ENCODE measurements around the gene ADGRV1.
"Not testable (repeated sequence)": the region's sequence is repeated elsewhere in the genome, so short reads cannot be mapped to it uniquely, and the experiment has no call there.

The ADGRV1 gene

GRCh38 chr5:91031402-91031752, 472.8 kb downstream of the ADGRV1 start:
- no peak for DNase-seq (ENCODE audit: low spot score)

DNA sequence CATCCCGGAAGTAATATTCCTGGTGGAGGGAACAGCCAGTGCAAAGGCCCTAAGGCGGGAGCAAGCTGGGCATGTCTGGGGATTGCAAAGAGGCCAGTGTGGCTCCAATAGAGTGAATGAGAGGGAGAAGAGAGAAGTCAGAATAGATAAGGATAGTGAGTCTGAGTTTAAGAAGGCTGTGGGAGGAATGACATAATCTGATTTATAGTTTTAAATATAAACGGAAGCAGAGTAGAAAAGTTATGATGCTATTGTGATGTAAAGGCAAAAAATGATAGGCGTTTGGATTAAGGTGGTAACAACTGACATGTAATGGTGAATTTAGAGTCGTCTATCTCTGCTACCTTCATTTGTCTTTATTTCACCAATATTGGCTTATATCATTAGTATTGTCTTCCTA, 473.5 kb downstream of the ADGRV1 start:
- no peak for DNase-seq (ENCODE audit: low spot score)

- no peak for DNase-seq (ENCODE audit: low spot score)
Observed at GRCh38 chr5:91033370-91033769, 474.8 kb downstream of the ADGRV1 start.

- DNase-seq (ENCODE audit: low spot score) = no peak
Observed at GRCh38 chr5:91038180-91038808, 479.7 kb downstream of the ADGRV1 start.

GRCh38 chr5:91041132-91041531, 482.5 kb downstream of the ADGRV1 start:
- DNase-seq (ENCODE audit: low spot score) = not testable (repeated sequence)

DNA sequence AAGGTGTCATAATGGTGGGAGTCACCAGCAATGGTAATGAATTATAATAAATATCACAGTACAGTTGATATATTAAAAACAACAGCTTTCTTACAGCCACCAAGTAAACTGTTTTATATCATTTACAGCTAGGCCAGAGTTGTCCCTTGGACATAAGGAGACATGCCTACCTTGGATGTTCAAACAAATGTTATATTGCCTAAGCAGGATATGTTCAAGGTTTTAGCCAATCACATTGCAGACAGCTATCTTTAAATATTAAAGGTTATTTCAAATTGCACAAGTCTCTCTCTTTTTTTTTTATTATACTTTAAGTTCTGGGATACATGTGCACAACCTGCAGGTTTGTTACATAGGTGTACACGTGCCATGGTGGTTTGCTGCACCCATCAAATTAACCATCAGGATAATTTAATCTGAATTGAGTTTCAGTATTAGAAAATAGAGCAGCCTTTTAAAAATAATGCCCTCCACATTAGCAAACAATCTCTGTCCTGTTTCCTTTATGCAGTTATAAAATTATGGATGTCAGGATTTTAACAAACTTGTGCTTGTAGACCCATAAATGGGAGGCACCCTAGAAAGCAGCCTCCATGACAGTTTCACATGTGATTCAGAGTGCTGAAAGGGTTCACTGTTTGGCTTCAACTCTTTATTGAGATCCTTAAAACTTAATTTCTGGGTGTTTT, 483.8 kb downstream of the ADGRV1 start:
- no peak for DNase-seq (ENCODE audit: low spot score)

DNA sequence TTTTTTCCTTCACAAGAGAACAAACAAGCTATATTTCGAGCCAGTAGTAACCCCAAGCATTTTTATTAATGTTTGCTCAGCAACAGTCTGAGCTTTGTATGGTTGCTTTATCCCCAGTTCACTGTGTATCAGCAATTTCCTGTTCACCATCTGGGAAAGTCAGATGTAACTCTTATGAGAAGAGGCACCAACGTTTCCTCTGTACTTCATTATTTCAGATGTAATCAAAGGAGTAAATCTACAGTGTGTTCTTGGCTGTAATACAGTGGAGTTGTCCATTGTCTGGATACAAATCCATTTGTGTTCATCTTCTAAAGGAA, 484.3 kb downstream of the ADGRV1 start:
- no peak for DNase-seq (ENCODE audit: low spot score)

DNA sequence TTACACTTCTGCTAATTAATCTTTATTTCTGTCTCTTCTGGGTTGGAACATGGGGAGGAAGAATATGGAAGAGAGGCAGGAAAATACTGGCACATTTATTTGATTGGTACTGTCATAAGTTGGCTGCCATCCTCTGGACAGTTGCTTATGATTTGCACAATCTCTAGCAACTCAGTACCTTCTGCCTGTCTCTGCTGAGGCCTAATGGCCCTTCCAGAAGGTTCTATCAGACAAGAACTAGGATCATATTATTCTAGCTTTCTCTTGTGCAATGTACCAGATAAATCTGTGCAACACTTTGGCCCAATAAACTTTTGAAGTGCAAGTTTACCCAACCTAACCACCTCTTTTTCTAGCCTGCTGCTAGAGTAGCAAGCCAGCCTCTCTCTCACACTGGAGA, 489.5 kb downstream of the ADGRV1 start:
- no peak for DNase-seq (ENCODE audit: low spot score)

DNA sequence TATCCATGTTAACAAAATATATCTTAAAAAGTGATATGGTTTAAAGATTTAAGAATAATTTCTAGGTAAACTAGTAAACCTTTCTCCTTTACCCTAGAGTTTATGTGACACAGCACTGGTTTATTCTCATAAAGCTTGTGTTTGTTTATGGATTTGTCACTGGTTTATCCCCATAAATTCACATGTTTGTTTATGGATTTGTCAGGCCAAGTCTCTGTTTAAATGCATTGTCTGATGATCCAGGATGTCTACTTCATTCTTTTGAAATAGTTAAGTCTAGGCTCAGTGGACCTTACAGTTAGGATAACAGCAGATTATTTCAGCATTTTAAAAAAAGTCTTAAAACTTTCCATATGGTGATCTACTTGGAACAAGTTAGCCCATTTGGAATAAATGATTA, 490.5 kb downstream of the ADGRV1 start:
- no peak for DNase-seq (ENCODE audit: low spot score)

GRCh38 chr5:91049800-91050199, 491.2 kb downstream of the ADGRV1 start:
- DNase-seq (ENCODE audit: low spot score) = no peak

DNA sequence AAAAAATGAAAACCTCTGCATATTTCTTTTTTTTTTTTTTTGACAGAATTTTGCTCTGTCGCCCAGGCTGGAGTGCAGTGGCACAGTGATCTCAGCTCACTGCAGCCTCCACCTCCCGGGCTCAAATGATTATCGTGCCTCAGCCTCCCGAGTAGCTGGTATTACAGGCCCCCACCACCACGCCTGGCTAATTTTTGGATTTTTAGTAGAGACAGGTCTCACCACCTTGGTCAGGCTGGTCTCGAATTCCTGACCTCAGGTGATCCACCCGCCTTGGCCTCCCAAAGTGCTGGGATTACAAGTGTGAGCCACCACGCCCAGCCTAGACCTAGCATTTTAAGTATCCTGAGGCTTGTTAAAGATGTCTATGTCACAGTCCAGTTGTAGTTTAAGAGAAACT, 493.8 kb downstream of the ADGRV1 start:
- not testable (repeated sequence) for DNase-seq (ENCODE audit: low spot score)

DNA sequence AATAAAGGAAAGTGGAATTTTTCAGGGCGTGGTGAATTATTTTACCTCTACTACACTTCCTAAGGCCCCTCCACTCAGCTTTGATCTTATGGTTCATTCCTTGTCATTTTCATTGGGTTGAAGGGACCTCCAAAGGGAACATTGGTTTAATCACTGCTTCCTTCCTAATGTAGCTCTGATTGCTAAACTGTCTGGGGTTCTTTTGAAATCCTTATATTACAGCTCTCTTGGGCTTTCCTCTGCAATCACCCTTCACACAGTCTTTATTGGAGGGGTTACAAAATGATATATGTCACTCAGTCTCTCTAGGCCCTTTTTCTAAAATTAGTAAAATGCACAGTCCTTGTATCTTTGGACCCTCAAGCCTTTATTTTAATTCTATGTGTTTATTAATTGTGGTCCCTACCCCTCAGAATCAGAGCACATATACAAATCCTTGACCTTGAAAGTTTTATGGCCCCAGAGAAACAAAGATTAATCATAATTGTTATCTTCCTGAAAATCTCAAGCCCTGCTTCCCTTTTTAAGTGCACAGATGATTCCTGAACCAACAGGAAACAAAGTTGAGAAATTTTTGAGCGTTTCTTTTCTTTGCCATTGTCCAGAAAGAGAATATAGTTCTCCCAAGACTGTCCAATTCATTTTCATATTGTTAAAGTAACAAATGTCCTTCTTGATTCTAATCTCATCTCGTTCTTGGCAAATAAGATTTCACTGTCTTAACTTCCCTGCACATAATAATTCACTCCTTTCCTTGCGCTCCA, 494.6 kb downstream of the ADGRV1 start:
- DNase-seq (ENCODE audit: low spot score) = no peak

GRCh38 chr5:91053741-91054025, 495.1 kb downstream of the ADGRV1 start:
- no peak for DNase-seq (ENCODE audit: low spot score)

DNA sequence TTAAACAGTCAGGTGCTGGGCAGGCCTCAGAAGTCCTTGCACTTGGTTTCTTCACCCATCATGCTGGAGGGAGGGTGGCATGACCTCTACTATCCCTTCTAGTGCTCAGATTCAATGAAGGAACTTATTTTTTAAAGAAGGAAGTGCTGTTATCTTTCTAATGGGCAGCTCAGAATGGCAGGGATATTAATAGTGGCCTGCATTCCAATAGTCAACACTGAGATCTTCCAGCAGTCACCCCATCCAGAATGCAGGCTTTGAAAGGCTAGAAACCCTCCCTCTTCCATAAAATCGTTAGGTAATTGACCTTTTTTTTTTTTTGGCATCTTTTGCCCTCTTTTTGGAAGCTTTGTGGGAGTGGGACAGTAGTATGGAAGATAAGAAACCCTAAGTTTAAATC, 499.6 kb downstream of the ADGRV1 start:
- DNase-seq (ENCODE audit: low spot score) = no peak

- DNase-seq (ENCODE audit: low spot score) = no peak
Observed at GRCh38 chr5:91058575-91058974, 500.0 kb downstream of the ADGRV1 start.

DNA sequence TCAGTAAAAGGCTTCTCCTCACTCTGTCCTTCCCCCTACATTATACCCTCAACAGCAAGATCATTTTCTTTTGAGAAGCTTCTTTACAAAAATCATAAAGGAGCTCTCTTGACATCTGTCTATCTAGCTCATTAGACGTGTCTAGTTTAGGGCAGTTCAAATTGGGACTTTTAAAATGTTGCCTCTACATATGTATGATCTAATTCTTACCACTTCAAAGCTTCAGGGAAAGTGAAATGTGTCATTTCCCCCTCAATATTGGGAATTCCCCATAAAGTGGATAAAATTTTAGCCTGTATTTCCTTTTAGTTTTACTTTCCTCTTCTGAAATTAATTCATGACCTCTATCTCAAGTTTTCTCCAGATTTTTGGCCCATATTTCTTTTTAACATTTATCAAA, 500.8 kb downstream of the ADGRV1 start:
- no peak for DNase-seq (ENCODE audit: low spot score)

DNA sequence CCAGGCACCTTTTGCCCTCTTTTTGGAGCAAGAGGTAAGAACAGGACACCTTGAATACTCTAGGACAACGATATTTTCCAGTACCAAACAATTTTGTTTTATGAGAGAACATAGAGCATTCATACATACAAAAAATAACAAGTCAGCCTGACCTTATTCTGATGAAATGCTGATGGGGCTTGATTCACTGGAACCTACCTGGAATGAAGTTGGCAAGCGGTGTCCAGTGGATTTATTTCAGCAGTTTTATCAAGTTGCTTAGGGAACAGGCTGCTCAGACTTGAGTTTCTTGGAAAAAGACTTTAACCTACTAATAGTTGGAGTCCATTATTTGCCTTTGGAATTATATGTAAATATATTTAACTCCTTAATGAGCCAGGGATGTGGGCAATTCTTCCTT, 502.5 kb downstream of the ADGRV1 start:
- DNase-seq (ENCODE audit: low spot score) = no peak

DNA sequence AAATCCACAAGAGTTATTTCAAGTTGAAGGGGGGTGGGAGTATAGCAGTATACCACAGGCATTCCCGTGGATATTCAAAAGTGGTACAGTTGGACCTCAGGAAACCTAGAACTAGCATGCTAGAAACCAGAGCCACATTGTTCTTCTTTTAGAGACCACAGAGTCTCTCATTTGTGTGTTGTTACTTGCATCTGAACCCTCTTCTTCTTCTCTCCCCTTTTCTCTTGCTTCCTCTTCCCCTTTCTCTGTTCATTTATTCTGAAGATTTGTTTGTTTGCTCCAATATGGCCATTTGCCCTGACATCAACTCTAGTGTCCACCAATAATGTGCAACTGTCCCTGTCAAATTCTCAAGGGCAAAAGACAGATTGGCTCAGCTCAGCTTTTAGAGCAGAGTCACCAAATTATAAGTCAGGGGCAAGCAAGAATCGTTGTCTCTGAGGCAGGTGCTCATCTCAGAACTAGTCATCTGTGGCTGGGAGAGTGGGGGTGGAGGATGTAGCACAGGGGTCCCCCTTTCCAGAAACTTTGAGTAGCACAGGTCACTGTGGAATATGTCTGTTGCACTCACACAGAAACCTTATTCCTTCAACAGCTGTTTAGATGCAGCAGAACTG, 503.5 kb downstream of the ADGRV1 start:
- DNase-seq (ENCODE audit: low spot score) = no peak

- not testable (repeated sequence) for DNase-seq (ENCODE audit: low spot score)
Observed at GRCh38 chr5:91063098-91063690, 504.6 kb downstream of the ADGRV1 start.

- no peak for DNase-seq (ENCODE audit: low spot score)
Observed at GRCh38 chr5:91065496-91065895, 506.9 kb downstream of the ADGRV1 start.

DNA sequence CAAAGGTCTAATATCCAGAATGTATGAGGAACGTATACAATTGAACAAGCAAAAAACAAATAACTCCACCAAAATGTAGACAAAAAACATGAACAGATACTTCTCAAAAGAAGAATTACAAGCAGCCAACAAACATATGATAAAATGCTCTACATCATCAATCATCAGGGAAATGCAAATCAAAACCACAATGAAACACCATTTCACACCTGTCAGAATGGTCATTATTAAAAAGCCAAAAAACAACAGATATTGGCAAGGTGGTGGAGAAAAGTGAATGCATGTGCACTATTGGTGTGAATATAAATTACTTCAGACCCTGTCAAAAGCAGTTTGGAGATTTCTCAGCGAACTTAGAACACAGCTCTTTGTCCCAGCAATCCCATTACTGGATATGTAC, 510.8 kb downstream of the ADGRV1 start:
- DNase-seq (ENCODE audit: low spot score) = no peak

DNA sequence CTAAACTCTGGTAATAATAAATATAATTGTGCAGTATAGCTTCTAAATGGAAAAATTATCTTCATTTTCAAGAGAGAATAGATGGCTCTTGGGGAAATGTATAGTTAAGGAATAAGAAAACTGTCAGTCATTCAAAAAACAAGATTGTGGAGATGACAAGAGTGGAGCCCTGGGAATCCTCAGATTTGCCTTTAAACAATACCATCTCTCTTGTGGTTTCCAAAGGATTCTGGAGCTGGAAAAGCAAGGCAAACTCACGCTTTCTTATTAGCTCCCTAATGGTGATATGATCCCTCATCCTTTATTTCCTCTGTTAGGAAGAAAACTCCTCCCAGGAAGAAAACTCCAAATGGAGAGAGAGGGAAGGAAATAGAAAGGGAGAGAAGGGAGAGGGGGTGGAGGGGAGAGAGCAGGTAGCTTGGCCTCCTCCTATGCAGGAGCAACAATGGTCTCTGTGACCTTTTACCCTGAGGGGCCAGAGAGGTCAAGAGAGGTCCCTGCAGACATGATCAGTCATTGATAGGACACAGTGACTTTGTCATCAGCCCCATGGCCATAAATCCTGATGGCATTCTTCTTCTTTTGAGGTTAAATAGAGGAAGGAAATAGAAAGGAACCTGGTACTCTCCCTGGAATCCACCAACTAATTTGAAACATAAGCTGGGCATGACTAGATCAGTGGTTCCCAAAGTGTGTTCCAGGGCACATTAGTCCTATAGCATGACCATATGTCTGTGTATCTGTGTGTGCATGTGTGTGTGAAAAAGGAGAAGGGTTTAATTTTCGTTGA, 512.4 kb downstream of the ADGRV1 start:
- no peak for DNase-seq (ENCODE audit: low spot score)

Data from CD4-positive, alpha-beta T cell treated with Interleukin-15 for 4 hours (primary cell).